Natural killer cell (primary cell): ENCODE results near the gene ADGRV1. TPM values are rescaled to one million over a fixed set of nuclear protein-coding genes. Genes with fewer than 3 reads are reported as not detected.

Experiments used
- ATAC-seq, 3 donors: fragments of 150-1000 bp in 2 of 3; fragments of 200-7000 bp in 1 of 3; cut with Tn5 transposase; 1 replicate in 1 of 3; 2 replicates in 2 of 3; pipeline ENCODE4 v1.10.0; 2021; ENCODE audit warnings: mild to moderate bottlenecking in 2 of 3, moderate library complexity in 2 of 3
- DNase-seq, 2 donors: peaks; one replicate each; pipeline versions ENCODE4 v3.0.0 to v3.0.0-alpha.2; 2013 to 2021; ENCODE audit warnings: mixed read lengths in 1 of 2
- H3K27ac ChIP-seq: one replicate; pipeline ENCODE4 v1.5.1; 2013; ENCODE audit warnings: mild to moderate bottlenecking, low read length
- H3K27me3 ChIP-seq: one replicate; pipeline ENCODE4 v1.6.1; 2013; ENCODE audit warnings: low read length; ENCODE audit not compliant: control insufficient read depth, insufficient read depth
- H3K36me3 ChIP-seq: one replicate; pipeline ENCODE4 v1.6.1; 2013; ENCODE audit warnings: low read length; ENCODE audit not compliant: control insufficient read depth, insufficient read depth
- H3K4me1 ChIP-seq: one replicate; pipeline ENCODE4 v1.6.1; 2013; ENCODE audit warnings: low read length; ENCODE audit not compliant: control insufficient read depth, insufficient read depth
- H3K4me3 ChIP-seq: one replicate; pipeline ENCODE4 v1.5.1; 2013; ENCODE audit warnings: low read length
- H3K9me3 ChIP-seq: one replicate; pipeline ENCODE4 v1.6.1; 2013; ENCODE audit warnings: low read length; ENCODE audit not compliant: control insufficient read depth, insufficient read depth
- H3K27ac Mint-ChIP-seq, 2 donors: one replicate each; pipeline ENCODE4 v1.8.0; 2022; ENCODE audit warnings: mild to moderate bottlenecking in 2 of 2, mixed read lengths in 2 of 2, moderate library complexity in 1 of 2
- H3K27me3 Mint-ChIP-seq, 2 donors: one replicate each; pipeline ENCODE4 v1.8.0; 2022; ENCODE audit warnings: low read depth in 2 of 2, mixed read lengths in 2 of 2
- H3K36me3 Mint-ChIP-seq: one replicate; pipeline ENCODE4 v1.8.0; 2022; ENCODE audit warnings: mixed read lengths
- H3K4me1 Mint-ChIP-seq, 2 donors: one replicate each; pipeline ENCODE4 v1.8.0; 2022; ENCODE audit warnings: mixed read lengths in 2 of 2
- H3K4me3 Mint-ChIP-seq: one replicate; pipeline ENCODE4 v1.8.0; 2022; ENCODE audit warnings: mild to moderate bottlenecking, moderate library complexity, mixed read lengths
- H3K9me3 Mint-ChIP-seq, 2 donors: one replicate each; pipeline ENCODE4 v1.8.0; 2022; ENCODE audit warnings: mixed read lengths in 2 of 2
- WGBS: methylation state at CpG from one replicate; pipeline ENCODE4 v1.1.7; 2013; ENCODE audit warnings: missing lambda C conversion rate; ENCODE audit not compliant: insufficient coverage; 5-methylcytosine and 5-hydroxymethylcytosine counted together
- intact Hi-C: fragments of 100-400 bp; cut with micrococcal nuclease; formaldehyde crosslinking; loops from one replicate; pipeline ENCODE4 v1.14.2; 2022
- total RNA-seq, 4 donors: library from RNA; stranded (reverse); fragments of 120-200 nt in 1 of 4; gene quantifications; one replicate each; pipeline versions ENCODE4 v1.2.3 to v1.2.4, GENCODE V29; 2013 to 2022
- TF ChIP-seq, protein P1 (sequence below): fragments of 200-600 bp; IDR thresholded peaks from one replicate; pipeline ENCODE4 v1.8.0; 2022; ENCODE audit warnings: antibody characterized with exemption

ADGRV1 gene, protein sequence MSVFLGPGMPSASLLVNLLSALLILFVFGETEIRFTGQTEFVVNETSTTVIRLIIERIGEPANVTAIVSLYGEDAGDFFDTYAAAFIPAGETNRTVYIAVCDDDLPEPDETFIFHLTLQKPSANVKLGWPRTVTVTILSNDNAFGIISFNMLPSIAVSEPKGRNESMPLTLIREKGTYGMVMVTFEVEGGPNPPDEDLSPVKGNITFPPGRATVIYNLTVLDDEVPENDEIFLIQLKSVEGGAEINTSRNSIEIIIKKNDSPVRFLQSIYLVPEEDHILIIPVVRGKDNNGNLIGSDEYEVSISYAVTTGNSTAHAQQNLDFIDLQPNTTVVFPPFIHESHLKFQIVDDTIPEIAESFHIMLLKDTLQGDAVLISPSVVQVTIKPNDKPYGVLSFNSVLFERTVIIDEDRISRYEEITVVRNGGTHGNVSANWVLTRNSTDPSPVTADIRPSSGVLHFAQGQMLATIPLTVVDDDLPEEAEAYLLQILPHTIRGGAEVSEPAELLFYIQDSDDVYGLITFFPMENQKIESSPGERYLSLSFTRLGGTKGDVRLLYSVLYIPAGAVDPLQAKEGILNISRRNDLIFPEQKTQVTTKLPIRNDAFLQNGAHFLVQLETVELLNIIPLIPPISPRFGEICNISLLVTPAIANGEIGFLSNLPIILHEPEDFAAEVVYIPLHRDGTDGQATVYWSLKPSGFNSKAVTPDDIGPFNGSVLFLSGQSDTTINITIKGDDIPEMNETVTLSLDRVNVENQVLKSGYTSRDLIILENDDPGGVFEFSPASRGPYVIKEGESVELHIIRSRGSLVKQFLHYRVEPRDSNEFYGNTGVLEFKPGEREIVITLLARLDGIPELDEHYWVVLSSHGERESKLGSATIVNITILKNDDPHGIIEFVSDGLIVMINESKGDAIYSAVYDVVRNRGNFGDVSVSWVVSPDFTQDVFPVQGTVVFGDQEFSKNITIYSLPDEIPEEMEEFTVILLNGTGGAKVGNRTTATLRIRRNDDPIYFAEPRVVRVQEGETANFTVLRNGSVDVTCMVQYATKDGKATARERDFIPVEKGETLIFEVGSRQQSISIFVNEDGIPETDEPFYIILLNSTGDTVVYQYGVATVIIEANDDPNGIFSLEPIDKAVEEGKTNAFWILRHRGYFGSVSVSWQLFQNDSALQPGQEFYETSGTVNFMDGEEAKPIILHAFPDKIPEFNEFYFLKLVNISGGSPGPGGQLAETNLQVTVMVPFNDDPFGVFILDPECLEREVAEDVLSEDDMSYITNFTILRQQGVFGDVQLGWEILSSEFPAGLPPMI (N-terminal part only)
- under 1 TPM in 2 of 3 donors, not detected in 1; 0.50 to 0.71 TPM for total RNA-seq
- total RNA-seq (2013) = 0.11 TPM

DNA sequence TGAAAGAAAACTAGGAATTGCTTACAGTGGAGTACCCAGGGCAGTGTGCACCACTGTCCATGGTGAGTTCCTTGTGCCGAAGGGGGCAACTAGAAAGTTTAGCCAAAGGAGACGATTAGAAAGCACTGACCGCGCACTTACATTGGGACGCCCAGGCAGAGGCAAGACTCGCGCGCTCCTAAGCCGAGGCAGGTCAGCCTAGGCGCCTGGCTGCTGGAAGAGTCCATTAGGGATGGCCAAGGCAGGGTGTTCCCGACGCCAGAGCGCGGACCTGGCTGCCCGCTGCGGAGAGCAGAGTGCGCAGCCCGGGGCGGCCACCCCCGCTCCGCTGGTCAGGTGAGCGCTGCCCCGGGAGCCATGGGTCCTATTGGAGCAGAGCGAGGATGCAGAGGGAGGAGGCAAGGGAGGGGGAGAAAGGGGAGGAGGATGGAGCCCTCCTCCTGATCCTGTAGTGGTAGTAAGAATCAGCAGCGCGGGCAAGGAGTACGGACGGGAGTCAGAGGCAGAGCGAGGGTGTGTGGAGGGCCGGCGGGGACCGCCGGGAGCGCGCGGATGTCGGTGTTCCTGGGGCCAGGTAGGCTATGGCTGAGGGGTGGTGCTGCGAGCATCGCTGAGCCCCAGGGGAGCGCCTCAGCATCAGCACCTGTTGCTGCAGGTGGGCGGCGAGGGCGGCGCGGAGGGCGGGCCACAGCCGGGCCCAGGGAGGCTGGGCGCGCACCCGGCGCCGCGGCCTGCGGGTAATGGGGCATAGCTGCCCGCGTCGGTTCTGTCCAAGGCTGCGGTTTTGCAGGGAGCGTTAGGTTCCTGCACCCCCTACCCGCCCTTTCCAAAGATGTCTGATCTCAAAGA is at the start of gene ADGRV1:
Gene ADGRV1, plus strand, starts transcription at position 454 of the 849 bp plus-strand sequence. Its CDS starts 99 bp downstream, at position 553.
- 3% methylated on average over 59 of the region's 60 CpGs for WGBS
- peaks cover 5% of the 10 kb centered on the region for H3K4me1 ChIP-seq
- no peak within 1 kb of the TSS for H3K27ac Mint-ChIP-seq
- DNase-seq = peak in 1 of 2 donors; percentile 8
- H3K27me3 Mint-ChIP-seq = peaks cover 33 to 74% of the 10 kb centered on the region in 2 donors
- peak in 1 of 3 donors; percentile 20 for ATAC-seq
- H3K9me3 Mint-ChIP-seq = no peaks in the 10 kb centered on the region
- no peaks in the 10 kb centered on the region for H3K36me3 Mint-ChIP-seq
- H3K27ac ChIP-seq = no peak within 1 kb of the TSS
- peak within 1 kb of the TSS; percentile 8 for H3K4me3 Mint-ChIP-seq
- TF ChIP-seq, protein P1, sequence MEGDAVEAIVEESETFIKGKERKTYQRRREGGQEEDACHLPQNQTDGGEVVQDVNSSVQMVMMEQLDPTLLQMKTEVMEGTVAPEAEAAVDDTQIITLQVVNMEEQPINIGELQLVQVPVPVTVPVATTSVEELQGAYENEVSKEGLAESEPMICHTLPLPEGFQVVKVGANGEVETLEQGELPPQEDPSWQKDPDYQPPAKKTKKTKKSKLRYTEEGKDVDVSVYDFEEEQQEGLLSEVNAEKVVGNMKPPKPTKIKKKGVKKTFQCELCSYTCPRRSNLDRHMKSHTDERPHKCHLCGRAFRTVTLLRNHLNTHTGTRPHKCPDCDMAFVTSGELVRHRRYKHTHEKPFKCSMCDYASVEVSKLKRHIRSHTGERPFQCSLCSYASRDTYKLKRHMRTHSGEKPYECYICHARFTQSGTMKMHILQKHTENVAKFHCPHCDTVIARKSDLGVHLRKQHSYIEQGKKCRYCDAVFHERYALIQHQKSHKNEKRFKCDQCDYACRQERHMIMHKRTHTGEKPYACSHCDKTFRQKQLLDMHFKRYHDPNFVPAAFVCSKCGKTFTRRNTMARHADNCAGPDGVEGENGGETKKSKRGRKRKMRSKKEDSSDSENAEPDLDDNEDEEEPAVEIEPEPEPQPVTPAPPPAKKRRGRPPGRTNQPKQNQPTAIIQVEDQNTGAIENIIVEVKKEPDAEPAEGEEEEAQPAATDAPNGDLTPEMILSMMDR = no peak
- no peaks in the 10 kb centered on the region for H3K9me3 ChIP-seq
- peaks cover 27% of the 10 kb centered on the region for H3K27me3 ChIP-seq
- intact Hi-C loops = no loop called here
- H3K4me1 Mint-ChIP-seq = peaks cover 0 to 13% of the 10 kb centered on the region in 2 donors
- H3K36me3 ChIP-seq = no peaks in the 10 kb centered on the region
- no peak within 1 kb of the TSS for H3K4me3 ChIP-seq

DNA sequence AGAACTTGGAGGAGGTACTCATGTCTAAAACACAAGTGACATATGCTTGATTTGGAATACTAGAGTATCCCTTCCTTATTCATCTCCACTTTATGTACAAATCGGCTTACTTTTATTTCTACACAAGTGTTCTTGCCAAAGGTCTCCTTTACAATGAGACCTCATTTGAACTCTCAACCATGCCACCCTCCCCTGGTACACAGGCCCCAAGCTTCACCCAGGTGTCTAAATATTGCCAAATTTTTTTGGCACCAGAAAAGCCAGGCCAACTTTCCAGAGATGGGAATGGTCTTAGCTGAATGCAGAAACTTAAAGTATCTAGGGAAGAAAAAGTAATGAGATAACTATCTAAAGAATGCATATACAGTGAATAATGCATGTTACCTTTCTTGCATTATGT is 48.2 kb upstream of the ADGRV1 start:
- WGBS = 100% methylated on average over 1 of the region's 1 CpG
- peaks cover 0 to 4% of the 10 kb centered on the region in 2 donors for H3K4me1 Mint-ChIP-seq
- no peaks in the 10 kb centered on the region for H3K4me1 ChIP-seq
- no peaks in the 10 kb centered on the region for H3K9me3 Mint-ChIP-seq
- H3K27ac Mint-ChIP-seq = no peak overlapping the region
- no peak overlapping the region for H3K4me3 ChIP-seq
- intact Hi-C loops = no loop called here
- no peaks in the 10 kb centered on the region for H3K9me3 ChIP-seq
- ATAC-seq (no peak), DNase-seq (no peak)
- no peaks in the 10 kb centered on the region for H3K27me3 Mint-ChIP-seq
- H3K36me3 ChIP-seq = no peaks in the 10 kb centered on the region
- TF ChIP-seq, protein P1 = no peak
- no peaks in the 10 kb centered on the region for H3K36me3 Mint-ChIP-seq
- no peak overlapping the region for H3K4me3 Mint-ChIP-seq
- H3K27me3 ChIP-seq = no peaks in the 10 kb centered on the region
- H3K27ac ChIP-seq = no peak overlapping the region

DNA sequence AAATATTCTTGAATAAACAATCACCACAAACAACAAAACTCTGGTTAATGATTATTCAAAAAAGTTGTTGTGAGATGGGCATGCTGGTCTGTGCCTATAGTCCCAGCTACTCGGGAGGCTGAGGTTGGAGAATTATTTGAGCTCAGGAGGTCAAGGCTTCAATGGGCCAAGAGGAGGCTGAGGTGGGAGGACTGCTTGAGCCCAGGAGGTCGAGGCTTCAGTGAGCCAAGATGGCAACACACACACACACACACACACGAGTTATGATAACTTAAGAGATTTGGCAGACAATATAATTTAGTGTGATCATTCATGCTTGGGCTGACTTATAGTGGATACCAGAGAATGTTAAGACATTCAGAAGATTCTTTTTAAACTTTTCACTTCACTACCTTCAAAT is 44.1 kb upstream of the ADGRV1 start:
- Histone ChIP-seq H3K9me3 (no peaks in the 10 kb centered on the region), H3K27ac (no peak overlapping the region), H3K4me1 (no peaks in the 10 kb centered on the region), H3K27me3 (no peaks in the 10 kb centered on the region), H3K36me3 (peaks cover 10% of the 10 kb centered on the region), H3K4me3 (no peak overlapping the region)
- no peak for ATAC-seq
- Mint-ChIP-seq H3K27me3 (no peaks in the 10 kb centered on the region), H3K4me1 (peaks cover 10 to 12% of the 10 kb centered on the region in 2 donors), H3K36me3 (peaks cover 13% of the 10 kb centered on the region), H3K27ac (peak overlapping the region in 1 of 2 donors; percentile 24), H3K9me3 (no peaks in the 10 kb centered on the region), H3K4me3 (no peak overlapping the region)
- 100% methylated on average over 1 of the region's 3 CpGs for WGBS
- DNase-seq = no peak
- TF ChIP-seq, protein P1 = no peak
- intact Hi-C loops = no loop called here
